Stimulated activated CD4-positive, alpha-beta T cell treated with anti-CD3 and anti-CD28 coated beads, Interleukin-12 subunit alpha, Interleukin-12 subunit beta, amount 100 ng/mL, for 24 hours (primary cell): ENCODE results near the gene CTTN.

Experiments used
- DNase-seq, 2 experiments: peaks; one replicate each; pipeline ENCODE4 v3.0.0-alpha.2; 2020; ENCODE audit warnings: low read depth in 2 of 2

The CTTN gene

DNA sequence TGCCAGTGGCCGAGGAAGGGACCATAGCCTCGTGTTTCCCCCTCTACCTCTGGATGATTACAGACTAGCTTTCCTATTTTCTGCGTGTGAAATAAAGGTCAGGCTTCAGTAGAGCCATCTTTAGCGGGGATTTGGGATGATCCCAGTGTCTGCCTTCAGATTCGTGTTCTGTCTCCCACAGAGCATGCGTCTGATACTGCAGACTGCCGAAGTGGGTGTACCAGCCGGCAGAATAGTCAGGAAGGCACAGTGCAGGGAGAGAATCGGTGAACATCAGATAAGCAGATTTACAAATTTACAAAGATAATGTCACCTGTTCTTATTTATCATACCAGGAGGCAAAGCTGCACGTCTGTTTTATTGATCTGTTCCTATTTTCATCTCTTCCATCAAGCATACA, 11.1 kb downstream of the CTTN start:
- no peak for DNase-seq

DNA sequence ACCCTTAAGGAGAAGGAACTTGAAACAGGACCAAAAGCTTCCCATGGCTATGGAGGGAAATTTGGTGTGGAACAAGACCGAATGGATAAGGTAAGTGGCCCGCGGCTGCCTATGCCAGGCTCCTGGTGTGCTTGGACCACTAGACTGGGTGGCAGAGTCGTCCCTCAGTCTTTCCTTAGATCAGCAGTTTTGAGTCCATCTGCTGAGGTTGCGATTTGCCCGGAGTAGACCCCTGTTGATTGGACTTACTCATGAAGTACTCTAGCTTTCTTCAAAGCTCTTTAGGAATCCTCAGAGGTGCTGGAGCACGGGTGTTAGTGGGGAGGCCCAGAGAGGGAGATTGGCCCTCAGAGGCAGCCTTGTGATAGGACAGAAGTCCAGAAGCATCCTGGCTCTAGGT, 11.5 kb downstream of the CTTN start:
- no peak for DNase-seq

DNA sequence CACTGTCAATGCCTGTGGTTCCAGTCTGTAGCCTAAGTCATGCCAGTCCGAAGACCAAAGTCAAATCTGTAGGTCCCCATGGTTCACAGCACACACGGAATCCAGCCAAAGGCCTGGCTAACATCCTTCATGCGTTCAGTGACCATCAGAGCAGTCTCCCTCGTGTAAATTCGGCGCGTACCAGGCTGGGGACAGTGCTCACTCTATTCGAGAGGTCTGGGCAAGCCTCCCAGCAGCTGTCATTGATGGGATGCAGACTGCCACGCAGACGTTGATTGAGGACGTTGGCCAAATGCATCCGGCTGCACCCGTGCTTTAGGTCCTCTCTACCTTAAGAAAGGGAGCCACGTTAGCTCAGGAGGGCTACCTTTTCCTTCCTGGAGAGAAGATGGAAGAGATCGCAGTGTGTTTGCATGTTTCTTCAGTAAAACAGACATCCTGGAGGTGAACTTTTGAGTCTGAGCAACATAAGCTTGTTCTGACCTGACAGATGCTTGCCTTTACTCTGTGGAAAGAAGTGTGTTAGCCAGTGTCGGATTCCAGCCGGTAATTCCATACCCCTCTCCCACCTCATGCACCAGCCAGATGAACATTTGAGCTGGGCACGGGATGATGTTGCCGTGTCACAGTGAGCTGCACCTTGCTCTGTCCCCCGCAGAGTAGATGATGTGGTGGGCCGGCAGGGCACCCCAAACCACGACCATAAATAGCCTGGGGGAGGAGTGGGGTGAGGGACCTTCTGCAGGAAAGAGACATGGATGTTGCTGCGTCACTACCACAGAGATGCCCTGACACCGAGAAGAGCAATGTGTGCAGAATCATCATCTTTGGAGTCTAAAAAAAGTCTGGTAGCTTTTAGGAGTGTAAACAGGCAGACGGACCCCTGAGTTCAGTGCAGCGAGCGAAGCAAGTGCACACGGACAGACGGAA, 12.2 kb downstream of the CTTN start:
- DNase-seq: no peak

DNA sequence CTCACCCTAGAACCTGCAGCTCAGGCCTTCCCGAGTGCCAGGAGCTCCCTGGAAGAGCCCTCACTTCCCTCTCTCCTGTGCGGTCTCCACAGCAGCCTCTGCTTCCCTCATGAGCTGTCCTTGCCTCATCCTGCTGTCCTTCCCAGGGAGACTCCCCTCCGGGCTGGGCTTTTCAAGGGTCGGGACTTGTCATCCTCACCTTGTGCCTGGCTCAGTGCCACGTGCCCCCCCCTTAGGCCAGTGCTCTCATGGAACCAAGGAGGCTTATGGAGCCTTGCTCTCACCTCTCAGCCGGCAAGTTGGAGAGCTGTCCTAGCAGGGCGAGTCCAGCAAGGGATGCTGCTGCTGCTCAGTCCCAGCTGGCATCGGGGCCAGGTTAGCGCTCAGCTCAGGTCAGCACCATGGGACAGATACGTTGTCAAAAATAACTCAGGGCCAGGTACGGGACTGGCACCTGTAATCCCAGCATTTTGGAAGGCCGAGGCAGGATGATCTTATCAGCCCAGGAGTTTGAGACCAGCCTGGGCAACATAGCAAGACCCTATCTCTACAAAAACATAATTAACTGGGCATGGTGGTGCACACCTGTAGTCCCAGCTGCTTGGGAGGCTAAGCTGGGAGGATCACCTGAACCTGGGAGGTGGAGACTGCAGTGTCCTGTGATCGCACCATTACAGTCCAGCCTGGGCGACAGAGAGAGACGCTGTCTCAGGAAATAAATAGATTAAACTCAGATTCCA, 13.6 kb downstream of the CTTN start:
- DNase-seq: no peak

DNA sequence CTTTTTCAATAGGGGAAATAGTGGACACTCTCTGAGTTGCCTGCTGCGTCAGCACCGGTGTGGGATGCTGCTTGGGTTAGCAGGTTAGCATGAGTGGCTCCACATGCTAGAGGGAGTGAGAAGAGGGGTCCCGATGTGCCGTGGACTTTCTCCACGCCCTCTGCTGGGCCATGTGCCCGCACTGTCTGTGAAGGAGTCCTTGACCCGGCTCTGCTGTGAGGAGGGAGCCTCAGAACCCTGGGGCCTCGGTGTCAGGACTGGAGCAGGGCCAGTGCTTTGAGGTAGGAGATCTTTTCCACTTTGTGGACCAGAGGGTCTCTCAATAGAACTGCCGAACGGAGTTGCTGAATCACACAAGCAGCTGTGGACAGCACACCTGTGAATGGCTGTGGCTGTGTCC, 14.8 kb downstream of the CTTN start:
- no peak for DNase-seq

DNA sequence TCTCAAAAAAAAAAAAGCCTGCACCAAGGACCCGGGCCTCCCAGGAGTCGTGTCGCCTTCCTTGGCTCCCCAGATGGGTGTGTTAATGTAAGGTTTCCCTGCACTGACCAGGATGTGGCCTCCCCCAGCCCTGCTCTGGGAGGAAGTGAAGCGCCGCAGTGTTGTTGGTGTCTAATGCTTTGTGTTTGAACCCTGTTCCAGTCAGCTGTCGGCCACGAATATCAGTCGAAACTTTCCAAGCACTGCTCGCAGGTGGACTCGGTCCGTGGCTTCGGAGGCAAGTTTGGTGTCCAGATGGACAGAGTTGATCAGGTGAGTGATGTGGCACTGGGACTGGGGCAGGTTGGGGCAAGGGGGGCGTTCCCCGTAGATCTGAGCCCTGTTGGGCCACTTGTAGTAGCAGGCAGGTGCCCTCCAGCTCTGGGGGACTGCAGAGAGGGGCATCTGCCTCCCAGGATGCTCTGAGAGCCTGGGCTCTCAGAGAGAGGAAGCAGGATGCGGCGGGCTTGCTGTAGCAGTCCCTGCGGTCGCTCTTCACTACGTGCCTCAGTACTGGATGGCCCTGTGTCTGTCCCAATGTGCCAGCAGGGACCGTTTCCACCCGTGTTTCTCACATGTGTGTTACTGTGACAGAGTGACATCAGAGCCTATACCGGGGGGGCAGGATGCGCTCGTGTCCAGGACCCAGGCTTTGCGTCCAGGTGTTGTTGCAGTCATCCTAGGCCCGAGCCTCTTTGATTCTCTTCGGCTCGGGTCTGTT, 16.2 kb downstream of the CTTN start:
- DNase-seq: no peak

DNA sequence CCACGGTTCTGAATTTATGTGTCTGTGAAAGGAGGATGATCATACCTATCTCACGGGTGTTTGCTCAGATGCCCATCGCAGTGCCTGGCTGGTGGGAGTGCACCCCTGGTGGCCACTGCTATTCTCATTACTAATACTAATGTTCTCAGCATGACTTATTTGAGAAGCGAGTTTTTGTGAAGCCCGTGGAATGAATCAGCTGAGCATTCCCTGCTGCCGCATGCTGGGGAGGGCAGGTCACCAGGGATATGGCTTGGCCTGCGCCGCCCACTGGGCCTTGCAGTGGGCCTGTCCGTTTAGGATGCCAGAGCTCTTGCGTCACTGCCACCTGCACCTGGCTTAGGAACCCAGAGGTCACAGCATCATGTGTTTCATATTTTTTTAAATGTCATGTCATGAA, 16.9 kb downstream of the CTTN start:
- no peak for DNase-seq

DNA sequence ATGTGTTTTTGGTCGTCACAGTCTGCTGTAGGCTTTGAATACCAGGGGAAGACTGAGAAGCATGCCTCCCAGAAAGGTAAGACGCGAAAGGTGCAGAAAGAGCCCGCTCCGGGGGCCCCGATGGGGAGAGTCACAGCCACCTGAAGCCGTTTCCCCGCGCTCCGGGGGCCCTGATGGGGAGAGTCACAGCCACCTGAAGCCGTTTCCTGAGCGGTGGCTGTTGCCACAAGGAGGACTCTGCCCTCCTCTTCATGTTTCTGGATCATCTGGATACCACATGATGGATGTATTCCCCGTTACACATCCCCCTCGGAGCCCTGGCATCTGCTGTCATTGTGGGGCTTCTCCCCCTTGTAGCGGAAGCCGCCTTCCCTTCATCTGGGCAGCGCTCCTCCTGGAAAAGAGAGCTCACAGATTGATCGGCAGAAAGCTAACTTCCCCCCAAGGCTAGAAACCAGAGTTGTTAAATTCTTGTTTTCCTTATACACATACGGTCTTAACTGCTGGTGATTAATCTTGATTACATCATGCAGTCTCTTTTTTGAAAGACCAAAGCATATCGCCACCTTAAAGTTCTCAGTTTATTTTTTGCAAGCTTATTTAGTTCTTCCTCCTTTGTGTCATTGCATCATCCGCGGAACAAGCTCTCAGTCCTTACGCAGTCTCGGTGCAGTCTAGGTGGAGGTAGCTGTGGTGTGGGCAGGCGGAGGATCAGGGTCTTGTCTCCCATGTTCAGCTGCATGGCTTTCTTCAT, 17.5 kb downstream of the CTTN start:
- DNase-seq: no peak

DNA sequence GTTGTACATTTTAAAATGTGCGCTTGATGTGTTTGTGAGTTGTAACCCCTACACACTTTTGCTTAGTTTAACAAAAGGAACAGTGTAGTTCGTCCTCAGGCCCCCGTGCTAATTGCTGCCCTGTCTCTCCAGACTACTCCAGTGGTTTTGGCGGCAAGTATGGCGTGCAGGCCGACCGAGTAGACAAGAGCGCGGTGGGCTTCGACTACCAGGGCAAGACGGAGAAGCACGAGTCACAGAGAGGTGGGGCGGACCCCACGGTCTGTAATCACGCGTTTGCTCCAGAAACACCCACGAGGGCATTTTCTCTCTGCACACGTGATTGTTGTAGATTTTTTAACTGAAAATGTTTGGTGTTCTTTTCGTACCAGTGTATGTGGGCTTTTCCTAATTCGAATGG, 18.6 kb downstream of the CTTN start:
- DNase-seq: no peak

DNA sequence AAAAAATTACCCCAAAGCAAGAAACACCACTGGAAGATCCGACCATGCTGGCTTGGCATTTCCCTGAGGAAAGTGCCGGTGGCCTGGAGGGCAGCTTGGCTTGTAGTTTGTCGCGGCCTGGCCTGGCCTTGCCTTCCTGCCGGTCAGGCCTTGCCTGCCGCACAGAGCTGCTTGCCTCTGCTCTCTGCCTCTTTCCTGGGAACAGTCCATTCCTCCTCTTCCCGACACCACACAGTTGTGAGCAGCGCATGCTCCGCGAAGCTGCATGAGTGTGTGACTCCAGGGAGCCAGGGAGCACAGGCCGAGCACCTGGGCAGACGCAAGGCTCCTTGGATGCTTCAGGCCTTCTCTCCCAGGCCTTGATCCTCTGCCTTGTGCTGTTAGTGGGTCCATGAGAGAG, 19.8 kb downstream of the CTTN start:
- no peak for DNase-seq

DNA sequence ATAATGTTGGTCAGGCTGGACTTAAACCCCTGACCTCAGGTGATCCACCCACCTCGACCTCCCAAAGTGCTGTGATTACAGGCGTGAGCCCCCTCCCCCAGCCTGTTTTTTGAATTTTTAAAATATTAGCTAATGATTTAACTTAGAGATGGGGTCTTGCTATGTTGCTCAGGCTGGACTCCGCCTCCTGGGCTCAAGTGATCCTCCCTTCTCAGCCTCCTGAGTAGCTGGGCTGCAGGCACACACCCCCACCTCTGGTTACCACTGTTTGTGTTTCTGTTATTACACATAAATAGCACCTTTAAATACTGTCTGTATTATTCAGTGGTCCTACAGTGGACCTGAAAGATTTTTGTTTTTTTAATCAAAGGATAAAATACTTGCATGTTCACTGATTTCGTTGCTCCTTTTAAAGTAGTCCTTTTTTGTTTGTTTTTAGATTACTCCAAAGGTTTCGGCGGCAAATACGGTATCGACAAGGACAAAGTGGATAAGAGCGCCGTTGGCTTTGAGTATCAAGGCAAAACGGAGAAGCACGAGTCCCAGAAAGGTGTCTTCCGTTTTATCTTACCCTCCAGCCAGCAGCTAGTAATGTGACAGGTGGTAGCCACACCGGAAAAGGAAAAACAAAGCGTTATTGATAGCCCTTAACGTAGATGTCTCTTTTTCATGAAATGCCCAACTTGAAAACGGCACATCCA, 21.1 kb downstream of the CTTN start:
- no peak for DNase-seq

DNA sequence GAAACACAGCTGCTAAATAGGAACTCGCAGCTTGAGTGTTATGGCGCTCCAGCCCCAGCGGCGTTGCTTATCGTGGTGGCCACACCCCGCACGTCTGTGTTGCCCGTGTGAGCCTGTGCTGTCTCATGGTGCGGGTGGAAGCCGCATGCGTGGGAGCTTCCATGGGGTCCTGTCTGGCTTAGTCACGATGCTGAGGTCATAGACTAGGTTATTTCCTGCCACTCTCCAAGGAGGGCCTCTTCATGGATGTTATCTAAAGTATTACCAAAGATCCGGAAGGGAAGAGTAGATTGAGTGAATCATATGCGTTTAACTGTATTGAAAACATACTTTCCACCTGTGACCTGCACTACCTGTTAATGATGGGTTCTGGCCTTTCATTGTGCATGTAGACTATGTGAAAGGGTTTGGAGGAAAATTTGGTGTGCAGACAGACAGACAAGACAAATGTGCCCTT, 21.7 kb downstream of the CTTN start:
- DNase-seq: no peak

DNA sequence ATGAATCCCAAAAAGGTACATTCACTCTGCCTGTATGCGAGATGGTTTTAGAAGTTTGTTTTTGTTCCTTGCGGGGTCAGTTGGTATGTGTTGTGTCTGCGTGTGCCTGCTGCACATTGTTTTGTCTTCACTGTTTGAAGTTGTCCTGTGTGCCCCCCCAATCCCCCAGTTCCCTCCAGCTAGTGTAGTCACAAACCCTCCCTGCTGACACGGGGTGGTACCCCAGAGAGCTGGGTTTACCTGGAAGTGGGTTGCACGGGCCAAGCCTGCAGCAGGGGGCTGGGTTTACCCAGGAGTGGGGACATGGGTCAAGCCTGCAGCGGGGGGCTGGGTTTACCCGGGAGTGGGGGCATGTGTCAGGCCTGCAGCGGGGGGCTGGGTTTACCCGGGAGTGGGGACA, 22.2 kb downstream of the CTTN start:
- DNase-seq: no peak

DNA sequence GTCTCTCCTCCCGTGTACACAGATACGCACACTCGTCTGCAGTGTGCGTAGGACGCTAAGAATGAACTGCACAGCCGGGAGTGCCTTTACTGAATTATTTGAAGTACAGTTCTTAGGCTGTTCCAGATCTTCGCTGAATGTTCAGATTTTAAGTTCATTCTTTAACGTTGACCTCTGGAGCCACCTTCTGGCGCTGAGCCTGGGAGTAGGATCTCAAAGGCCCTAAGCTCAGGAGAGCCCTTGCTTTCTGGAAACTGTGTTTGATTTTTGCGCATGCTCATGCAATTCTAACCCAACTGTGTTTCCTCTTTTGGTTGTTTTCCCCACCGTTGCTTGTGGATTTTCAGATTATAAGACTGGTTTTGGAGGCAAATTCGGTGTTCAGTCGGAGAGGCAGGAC, 22.8 kb downstream of the CTTN start:
- DNase-seq: no peak

DNA sequence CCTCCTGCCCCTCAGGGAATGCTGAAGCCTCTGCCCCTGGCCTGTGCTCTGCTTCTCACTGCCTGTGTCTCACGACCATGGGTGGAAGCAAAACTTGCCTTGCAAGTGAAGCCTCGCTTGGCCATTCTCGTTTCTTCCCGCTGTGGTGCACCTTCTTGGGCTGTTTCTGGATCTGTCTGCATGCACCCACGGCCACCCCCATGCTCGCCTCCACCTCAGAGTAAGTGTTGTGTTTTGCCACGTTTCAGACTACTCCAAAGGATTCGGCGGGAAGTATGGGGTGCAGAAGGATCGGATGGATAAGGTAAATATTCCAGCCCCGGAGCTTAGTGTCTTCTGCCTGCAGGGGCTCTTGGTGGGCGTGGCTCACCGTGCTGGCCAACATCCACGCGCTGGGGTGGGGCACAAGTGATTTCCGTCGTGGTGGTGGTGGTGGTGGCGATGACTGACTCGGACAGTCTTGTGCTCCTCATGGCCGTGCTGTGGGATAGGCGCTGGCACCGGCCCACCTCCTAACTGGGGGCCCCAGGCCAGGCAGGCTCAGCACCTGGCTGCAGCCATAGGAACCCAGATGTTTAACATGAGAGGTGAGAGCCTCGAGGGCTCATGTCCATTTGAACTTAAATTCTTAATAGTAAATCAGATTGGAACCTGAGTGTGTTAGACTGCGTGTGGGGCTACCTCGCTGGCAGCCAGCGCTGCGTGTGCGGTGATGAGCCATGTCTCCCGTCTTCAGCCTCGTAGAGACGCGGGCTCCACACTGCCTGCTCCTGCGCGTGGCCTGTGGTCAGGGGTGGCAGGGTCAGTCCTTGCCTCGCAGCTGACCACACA, 24.6 kb downstream of the CTTN start:
- DNase-seq: no peak

DNA sequence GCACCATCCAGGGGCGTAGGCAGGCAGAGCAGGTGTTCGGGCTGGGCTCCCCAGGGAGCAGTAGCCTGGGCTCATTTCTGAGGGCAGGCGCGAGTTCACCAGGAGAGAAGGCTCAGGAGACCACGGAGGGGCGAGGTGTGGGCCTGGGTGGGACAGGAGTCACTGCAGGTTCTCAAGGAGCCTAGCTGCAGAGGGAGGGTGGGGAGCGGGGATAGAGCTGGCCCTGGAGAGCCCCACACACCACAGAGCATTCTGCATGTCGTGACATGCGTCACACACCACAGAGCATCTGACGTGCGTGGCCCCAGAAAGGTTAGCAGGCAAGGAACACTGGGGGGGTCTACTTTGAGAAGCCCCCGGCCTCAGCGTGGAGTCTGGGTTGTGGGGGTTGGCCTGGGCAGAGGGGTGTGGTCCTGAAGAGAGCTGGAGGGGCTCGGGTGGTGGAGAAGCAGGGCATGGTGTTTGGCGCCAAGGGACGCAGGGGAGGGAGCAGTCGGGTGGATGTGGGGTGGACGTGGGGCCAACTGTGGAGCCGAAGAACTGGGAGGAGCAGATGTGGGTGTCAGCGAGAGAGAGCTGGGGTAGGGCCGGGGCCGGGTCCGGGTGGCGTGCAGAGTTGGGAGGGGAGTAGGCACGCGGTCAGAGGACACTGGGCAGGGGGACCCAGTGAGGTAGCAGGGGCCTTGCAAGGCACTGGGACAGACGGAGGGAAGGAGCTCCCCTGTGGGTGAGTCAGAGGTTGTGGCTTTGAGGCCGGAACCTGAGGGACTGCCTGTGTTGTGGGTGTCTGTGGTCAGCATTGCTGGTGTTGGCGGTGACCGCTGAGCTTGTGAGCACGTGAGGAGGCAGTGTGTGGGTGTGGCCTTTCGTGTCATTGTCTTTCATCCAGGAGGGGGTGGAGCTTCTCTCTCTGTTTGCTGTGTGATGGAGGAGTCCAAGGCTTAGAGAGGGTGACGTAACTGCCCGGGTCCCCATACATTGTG, 25.5 kb downstream of the CTTN start:
- DNase-seq: peak in 1 of 2 experiments; percentile 23

DNA sequence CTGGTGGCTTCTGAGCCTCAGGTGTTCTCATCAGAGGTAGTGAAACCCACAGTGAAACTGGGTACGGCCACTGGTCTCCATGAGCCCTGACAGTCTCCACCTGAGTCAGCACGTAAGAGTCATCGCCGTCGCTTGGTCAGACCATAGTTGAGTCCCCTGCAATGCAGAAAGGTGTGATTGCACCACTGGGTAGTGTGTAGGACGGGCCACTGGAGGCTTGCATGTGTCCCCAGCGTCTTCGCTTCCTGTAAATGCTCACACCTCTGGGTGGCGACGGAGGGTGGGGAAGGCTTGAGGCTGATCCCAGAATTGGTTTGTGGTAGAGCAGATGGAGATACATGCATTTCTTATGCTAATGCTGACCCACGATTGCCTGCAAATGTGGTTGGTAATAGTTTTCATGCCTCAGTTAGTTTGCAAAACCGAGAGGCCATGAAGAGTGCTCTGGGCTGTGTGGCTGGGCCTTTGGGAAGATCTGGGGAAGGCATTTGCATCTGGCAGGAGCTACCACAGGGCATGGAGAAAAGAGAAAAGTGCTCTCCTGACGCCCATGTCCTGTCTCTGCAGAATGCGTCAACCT, 26.5 kb downstream of the CTTN start:
- DNase-seq: no peak

DNA sequence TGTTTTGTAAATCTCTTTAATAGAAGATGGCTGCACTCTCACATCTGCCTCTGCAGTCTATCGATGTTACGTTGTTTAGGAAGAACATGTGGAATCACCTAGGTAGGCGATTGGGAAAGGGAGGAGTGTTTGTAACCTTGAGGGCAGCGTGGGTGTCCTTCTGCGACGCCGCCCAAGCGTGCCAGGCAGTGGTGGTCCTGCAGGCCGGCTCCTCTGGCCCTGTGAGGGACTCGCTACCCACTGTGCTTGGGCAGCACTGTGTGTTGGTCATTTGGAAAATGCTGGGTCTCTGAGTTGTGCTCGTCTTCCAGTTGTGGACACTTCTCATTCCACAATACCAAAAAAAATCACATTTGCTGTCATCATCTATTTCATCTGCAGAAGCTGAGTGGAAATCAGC, 29.1 kb downstream of the CTTN start:
- DNase-seq: no peak
